NCI-H1694 treated with DMSO at 0.1 percent for 48 hours (cell line): ENCODE data around the gene SH3TC2.
"Not testable (repeated sequence)": the region's sequence is repeated elsewhere in the genome, so short reads cannot be mapped to it uniquely, and the experiment has no call there.

Source experiments
- DNase-seq: peaks from one replicate; lab custom pipeline; 2025; lab: John Stamatoyannopoulos, UW

The SH3TC2 gene

DNA sequence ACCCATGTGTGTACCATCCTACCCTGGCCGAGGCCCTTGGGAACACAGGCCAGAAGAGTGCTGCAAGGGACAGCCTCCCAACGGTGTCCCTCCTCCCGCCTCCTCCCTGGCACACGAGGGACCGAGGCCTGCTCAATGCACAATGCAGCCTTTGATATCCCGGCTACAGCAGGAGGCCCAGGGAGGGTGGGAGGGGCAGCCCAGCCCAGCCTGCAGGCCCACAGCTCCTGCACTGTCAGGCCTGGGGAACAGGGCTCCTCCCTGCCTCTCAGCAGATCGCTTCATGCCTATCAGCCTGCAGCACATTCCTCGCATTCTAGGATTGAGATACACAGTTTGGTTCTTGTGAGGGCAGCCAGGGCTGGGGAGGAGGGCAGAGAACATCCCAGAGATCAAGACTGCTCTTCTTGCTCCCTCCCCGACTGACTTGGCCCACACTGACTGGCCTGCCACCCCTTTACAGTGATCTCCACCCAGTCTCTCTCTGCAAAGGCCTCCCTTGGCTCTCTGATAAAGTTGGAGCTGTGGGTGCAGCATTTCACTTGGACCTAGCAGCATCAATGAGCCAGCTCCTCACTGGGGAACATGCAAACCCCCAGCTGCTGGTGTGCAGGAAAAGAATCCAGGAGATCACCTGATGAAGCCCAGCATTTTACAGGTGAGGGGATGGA is at the start of gene SH3TC2:
TSS of gene SH3TC2 (minus strand) at position 46 of the 671 bp plus-strand sequence. CDS start at position 6, 40 bp downstream.
- DNase-seq: no peak

DNA sequence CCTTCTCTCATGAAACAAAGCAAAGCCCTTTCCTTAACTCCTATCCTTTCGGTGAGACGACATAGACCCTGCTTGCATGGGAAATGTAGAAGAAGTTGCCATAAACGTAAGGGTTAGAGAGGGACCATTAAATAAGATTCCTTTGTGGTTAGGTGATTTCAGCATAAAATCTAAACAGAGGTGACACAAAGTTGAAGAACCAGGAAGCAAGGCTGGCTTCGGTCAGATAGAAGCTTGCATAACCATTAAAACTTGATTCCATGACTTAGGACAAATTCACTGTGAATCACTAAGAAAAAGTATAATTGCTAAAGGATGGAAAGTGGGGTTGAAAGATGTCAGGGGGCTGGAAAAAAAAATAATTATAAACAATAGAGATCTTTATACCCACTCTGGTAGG is 47.5 kb upstream of the SH3TC2 start:
- DNase-seq: no peak

DNA sequence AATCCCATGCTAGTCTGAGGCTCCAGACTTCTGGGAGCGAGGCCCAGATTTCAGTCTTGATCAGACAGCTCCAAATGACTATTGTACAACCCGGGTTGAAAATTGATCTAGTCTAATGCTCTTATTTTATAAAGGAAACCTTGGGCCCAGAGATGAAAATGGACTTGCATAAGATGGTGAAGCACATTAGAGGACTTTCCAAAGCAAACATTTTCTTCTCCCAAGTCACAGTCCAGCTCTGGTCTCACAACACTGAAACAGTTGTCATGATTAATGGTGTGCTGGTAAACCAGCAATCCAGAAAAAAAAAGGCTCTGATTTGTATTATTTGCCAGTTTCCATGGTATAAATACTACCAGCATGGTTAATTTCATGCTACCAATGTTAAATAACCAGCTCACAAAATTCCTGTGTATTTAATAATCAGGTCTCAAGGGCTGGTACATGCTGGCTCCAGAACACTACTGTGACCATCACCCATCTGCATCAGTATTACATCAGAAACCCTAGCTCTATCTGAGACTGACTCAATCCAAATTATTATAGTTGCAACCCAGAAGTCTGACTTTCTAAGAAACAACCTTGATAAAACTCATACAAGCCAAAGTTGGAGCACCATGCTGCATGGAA is 45.9 kb upstream of the SH3TC2 start:
- DNase-seq: no peak

DNA sequence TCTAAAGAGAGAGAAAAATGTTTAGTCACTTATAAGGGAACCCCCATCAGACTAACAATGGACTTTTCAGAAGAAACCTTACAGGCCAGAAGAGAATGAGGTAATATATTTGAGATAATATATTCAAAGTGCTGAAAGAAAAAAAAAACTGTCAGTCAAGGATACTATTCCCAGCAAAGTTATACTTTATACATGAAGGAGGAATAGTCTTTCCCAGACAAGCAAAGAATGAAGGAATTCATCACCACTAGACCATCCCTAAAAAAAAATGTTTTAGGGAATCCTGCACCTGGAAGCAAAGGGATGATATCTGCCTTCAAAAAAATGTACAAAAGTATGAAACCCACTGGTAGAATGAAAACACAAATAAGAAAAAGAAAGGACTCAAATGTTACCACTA is 37.5 kb upstream of the SH3TC2 start:
- no peak for DNase-seq

- DNase-seq: no peak
These were observed 37.1 kb upstream of the SH3TC2 start for GRCh38 chr5:149099920-149100319.

GRCh38 chr5:149094996-149095395 is 32.1 kb upstream of the SH3TC2 start:
- DNase-seq: no peak

DNA sequence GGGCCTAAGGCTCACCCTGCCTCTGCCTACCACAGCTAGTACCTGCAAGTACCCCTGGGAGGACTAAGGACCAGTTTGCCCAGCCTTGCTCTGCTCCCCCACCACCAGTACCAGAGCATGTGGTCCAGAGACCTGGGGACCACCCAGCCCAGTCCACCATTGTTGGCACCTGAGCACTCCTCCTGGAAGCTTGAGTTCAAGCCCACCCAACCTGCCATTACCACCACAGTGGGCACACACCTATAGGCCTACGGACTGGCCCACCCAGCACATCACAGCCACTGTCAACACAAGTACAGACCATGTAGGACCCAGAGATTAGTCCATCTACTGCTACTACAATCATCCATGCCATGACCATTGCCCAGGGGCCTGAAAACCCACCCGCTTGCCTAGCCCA is 30.8 kb upstream of the SH3TC2 start:
- DNase-seq: no peak

DNA sequence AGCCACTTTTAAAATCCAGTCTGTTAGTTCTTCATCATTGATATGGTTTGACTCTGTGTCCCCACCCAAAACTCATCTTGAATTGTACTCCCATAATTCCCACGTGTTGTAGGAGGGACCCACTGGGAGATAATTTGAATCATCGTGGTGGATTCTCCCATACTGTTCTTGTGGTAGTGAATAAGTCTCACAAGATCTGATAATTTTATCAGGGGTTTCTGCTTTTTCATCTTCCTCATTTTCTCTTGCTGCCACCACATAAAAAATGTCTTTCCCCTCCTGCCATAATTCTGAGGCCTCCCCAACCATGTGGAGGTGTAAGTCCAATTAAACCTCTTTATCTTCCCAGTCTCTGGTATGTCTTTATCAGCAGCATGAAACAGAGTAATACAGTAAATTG is 26.9 kb upstream of the SH3TC2 start:
- no peak for DNase-seq

DNA sequence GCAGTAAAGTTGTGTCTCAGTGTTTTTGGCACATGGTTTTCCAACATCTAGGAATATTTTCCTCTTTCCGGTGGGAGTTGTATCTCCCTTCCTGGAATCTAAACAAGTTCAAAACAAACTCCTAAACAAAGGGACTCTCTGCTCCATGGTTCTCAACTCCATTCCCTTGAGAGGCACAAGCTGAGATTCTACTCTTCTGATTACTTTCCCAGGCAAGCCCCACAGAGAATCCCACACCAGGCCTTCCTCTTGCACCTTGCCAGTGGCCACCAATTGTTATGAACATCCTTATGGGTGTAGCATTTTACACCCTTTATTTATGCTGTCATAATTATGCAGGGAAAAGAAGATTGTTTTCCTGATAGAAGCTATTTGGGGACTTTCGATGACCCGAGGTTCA is 25.8 kb upstream of the SH3TC2 start:
- DNase-seq: no peak

DNA sequence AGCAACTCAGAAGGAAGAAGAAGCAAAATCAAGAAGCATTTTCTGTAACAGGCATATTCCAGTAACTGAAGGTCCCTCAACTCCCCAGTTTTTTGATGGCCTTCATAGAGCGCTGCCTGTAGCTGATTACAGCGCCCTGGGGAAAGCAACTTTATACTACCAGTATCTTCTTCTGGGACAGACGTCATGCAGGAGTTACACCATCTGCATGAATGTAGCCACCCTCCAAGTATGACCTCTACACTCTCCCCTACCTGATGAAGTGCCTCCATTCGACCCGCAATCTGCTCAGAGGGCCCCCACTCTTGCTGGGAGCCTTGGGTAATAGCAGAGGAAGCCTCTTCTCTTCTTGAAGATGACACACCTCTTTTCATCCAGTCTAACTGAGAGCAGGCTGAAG is 21.0 kb upstream of the SH3TC2 start:
- DNase-seq: no peak

- no peak for DNase-seq
These were observed 19.4 kb upstream of the SH3TC2 start for GRCh38 chr5:149082271-149082670.

GRCh38 chr5:149080294-149080693 is 17.4 kb upstream of the SH3TC2 start:
- no peak for DNase-seq

GRCh38 chr5:149079883-149080282 is 17.0 kb upstream of the SH3TC2 start:
- DNase-seq: no peak

GRCh38 chr5:149074071-149074470 is 11.2 kb upstream of the SH3TC2 start:
- DNase-seq: not testable (repeated sequence)

DNA sequence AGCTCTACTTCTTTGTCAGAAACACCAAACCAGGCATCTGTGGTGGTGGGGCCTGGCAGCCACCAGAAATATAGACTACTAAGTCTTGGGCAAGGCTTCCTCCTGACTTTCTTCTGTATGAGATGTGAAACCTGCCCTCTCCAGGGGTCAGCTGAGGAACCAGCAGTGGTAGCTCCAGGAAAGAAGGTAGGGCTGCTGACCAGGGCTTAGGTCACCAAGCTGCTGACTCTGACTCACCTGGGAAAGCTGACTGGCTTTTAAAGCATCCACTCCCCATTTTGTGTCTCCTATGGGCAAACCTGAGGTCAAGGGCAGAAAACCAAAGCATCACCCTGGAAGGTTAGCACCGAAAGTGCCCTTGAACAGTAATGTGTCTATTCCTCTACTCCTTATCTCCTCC is 10.4 kb upstream of the SH3TC2 start:
- DNase-seq: no peak

DNA sequence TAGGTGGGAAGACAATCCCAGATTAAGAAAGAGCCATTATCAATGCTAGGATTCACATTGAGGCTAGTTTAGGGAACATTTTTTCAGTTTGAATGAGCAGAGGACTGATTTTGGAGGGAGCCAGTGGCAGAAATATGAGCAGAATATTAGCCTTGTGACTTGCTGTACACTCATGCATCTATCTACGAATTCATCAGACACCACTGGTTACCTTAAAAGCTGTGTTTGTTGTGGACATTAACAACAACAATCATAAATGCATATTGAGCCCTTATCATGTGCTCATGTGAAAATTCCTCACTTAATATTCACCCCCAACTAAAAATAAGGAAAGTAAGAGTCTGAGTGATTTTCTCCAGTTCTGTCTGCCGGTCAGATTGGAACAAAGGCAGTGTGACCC is 9.9 kb upstream of the SH3TC2 start:
- DNase-seq: no peak

DNA sequence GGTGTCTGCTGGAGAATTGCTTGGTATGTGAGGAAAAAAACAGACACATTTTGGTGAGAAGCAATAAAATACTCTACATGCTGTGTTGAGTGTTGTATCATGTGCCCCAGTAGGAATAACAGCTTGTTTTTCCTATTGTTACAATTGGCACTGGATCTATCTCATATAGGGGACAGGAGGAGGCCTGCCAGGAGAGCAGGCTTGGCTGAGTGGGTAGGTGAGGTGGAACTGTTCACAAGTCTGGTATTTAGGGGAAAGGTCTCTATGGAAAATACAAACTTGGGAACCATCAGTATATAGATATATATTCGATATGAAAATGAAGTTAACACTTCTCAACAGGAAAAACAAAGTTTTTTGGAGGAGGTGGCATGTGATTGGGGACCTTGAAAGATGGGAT is 9.5 kb upstream of the SH3TC2 start:
- DNase-seq: no peak

GRCh38 chr5:149071756-149072155 is 8.9 kb upstream of the SH3TC2 start:
- no peak for DNase-seq

- DNase-seq: no peak
These were observed 8.4 kb upstream of the SH3TC2 start for GRCh38 chr5:149071216-149071615.

DNA sequence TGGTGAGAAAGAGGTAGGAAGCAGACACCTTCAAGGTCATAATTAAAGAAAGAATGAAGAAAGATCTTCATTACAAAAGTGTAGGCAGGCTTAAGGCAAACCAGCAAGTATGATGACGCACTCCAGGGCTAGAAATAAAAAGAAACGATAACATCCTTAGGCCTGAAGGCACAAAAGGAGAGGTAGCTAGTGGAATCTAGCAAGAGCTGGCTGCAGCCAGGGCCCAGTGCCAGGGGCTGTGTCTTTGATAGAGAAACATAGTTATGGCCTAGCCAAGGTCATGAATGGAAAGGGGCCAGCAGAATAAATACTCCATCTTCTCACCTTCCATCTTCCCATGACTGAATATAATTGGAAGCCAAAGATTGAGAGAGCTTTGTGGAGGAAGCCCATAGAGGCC is 6.8 kb upstream of the SH3TC2 start:
- no peak for DNase-seq

- DNase-seq: no peak
These were observed 1.1 kb upstream of the SH3TC2 start for GRCh38 chr5:149063896-149064478.

GRCh38 chr5:149062371-149063016 is 368 bp downstream of the SH3TC2 start:
- no peak for DNase-seq

GRCh38 chr5:149061341-149061740 is 1.5 kb downstream of the SH3TC2 start:
- DNase-seq: no peak
